ENCODE results near the gene PLCB4. TPM values are rescaled to one million over a fixed set of nuclear protein-coding genes. Genes with fewer than 3 reads are reported as not detected.

The PLCB4 gene
- total RNA-seq, 1 donor from 2014 or later: 1.6 TPM

GRCh38 chr20:9160331-9160730 is 91.4 kb downstream of the PLCB4 start:
- DNase-seq (ENCODE audit: low read depth) (no peak), FAIRE-seq (no peak)
- Histone ChIP-seq H3K4me3 (ENCODE audit: low read depth, low read length) (no peak overlapping the region), H3K36me3 (ENCODE audit: control insufficient read depth, insufficient read depth, low read length) (no peaks in the 10 kb centered on the region), H3K27me3 (ENCODE audit: control insufficient read depth, insufficient read depth, low read length) (no peaks in the 10 kb centered on the region)
- TF ChIP-seq CTCF (IDR thresholded peaks at IDR 0.05; ENCODE audit: insufficient read depth, low read length, severe bottlenecking): no peak

GRCh38 chr20:9160757-9161156 is 91.9 kb downstream of the PLCB4 start:
- no peak for DNase-seq (ENCODE audit: low read depth)
- TF ChIP-seq CTCF (IDR thresholded peaks at IDR 0.05; ENCODE audit: insufficient read depth, low read length, severe bottlenecking): no peak
- FAIRE-seq: no peak
- no peaks in the 10 kb centered on the region for H3K27me3 ChIP-seq (ENCODE audit: control insufficient read depth, insufficient read depth, low read length)
- no peak overlapping the region for H3K4me3 ChIP-seq (ENCODE audit: low read depth, low read length)
- H3K36me3 ChIP-seq (ENCODE audit: control insufficient read depth, insufficient read depth, low read length): no peaks in the 10 kb centered on the region

- Histone ChIP-seq H3K4me3 (ENCODE audit: low read depth, low read length) (no peak overlapping the region), H3K27me3 (ENCODE audit: control insufficient read depth, insufficient read depth, low read length) (no peaks in the 10 kb centered on the region), H3K36me3 (ENCODE audit: control insufficient read depth, insufficient read depth, low read length) (no peaks in the 10 kb centered on the region)
- FAIRE-seq: no peak
- no peak for DNase-seq (ENCODE audit: low read depth)
- no peak for TF ChIP-seq CTCF (IDR thresholded peaks at IDR 0.05; ENCODE audit: insufficient read depth, low read length, severe bottlenecking)
Observed at GRCh38 chr20:9161311-9161710, 92.4 kb downstream of the PLCB4 start.

- H3K4me3 ChIP-seq (ENCODE audit: low read depth, low read length): no peak overlapping the region
- FAIRE-seq (no peak), DNase-seq (ENCODE audit: low read depth) (no peak)
- no peak for TF ChIP-seq CTCF (IDR thresholded peaks at IDR 0.05; ENCODE audit: insufficient read depth, low read length, severe bottlenecking)
- H3K36me3 ChIP-seq (ENCODE audit: control insufficient read depth, insufficient read depth, low read length): no peaks in the 10 kb centered on the region
- H3K27me3 ChIP-seq (ENCODE audit: control insufficient read depth, insufficient read depth, low read length): no peaks in the 10 kb centered on the region
Observed at GRCh38 chr20:9163251-9163650, 94.4 kb downstream of the PLCB4 start.

GRCh38 chr20:9163995-9164394 is 95.1 kb downstream of the PLCB4 start:
- FAIRE-seq (no peak), DNase-seq (ENCODE audit: low read depth) (no peak)
- no peak overlapping the region for H3K4me3 ChIP-seq (ENCODE audit: low read depth, low read length)
- no peaks in the 10 kb centered on the region for H3K36me3 ChIP-seq (ENCODE audit: control insufficient read depth, insufficient read depth, low read length)
- TF ChIP-seq CTCF (IDR thresholded peaks at IDR 0.05; ENCODE audit: insufficient read depth, low read length, severe bottlenecking): no peak
- no peaks in the 10 kb centered on the region for H3K27me3 ChIP-seq (ENCODE audit: control insufficient read depth, insufficient read depth, low read length)

- no peaks in the 10 kb centered on the region for H3K36me3 ChIP-seq (ENCODE audit: control insufficient read depth, insufficient read depth, low read length)
- FAIRE-seq: no peak
- no peak for TF ChIP-seq CTCF (IDR thresholded peaks at IDR 0.05; ENCODE audit: insufficient read depth, low read length, severe bottlenecking)
Observed at GRCh38 chr20:9165261-9165660, 96.4 kb downstream of the PLCB4 start.

More at GRCh38 chr20:9165261-9165660, 96.4 kb downstream of the PLCB4 start:
- no peaks in the 10 kb centered on the region for H3K27me3 ChIP-seq (ENCODE audit: control insufficient read depth, insufficient read depth, low read length)
- no peak for DNase-seq (ENCODE audit: low read depth)
- H3K4me3 ChIP-seq (ENCODE audit: low read depth, low read length): no peak overlapping the region
